Lung (tissue), 12 donors: ENCODE results near the gene NAA15. TPM values are rescaled to one million over a fixed set of nuclear protein-coding genes. Genes with fewer than 3 reads are reported as not detected.
A peak's percentile ranks its signal among the peaks of the same experiment; 100 is the strongest.

Source experiments
- ATAC-seq: fragments of 200-7000 bp; cut with Tn5 transposase; one replicate; pipeline ENCODE4 v1.9.1; 2020; ENCODE audit warnings: moderate number of reproducible peaks; ENCODE audit not compliant: insufficient read depth, low FRiP score
- DNase-seq, 3 donors: peaks; one replicate each; pipeline ENCODE4 v3.0.0-alpha.2; 2013 to 2017
- H3K27ac ChIP-seq, 2 donors: one replicate each; pipeline ENCODE4 v1.5.1; 2013; ENCODE audit warnings: mild to moderate bottlenecking in 2 of 2, moderate library complexity in 2 of 2, control low read depth in 1 of 2, inconsistent platforms in 1 of 2, low read depth in 1 of 2, low read length in 1 of 2
- H3K27me3 ChIP-seq, 3 donors: one replicate each; pipeline ENCODE4 v1.5.1; 2013; ENCODE audit warnings: low read length in 2 of 3; ENCODE audit not compliant: control insufficient read depth in 3 of 3, insufficient read depth in 3 of 3
- H3K36me3 ChIP-seq, 4 donors: one replicate each; pipeline ENCODE4 v1.5.1; 2013; ENCODE audit warnings: low read length in 4 of 4, mild to moderate bottlenecking in 1 of 4, moderate library complexity in 1 of 4; ENCODE audit not compliant: control insufficient read depth in 4 of 4, insufficient read depth in 4 of 4
- H3K4me1 ChIP-seq, 5 donors: one replicate each; pipeline ENCODE4 v1.5.1; 2013; ENCODE audit warnings: low read length in 5 of 5, mild to moderate bottlenecking in 2 of 5, moderate library complexity in 1 of 5; ENCODE audit not compliant: control insufficient read depth in 5 of 5, insufficient read depth in 5 of 5
- H3K4me3 ChIP-seq: one replicate; pipeline ENCODE4 v1.5.1; 2013; ENCODE audit warnings: mild to moderate bottlenecking, control low read depth, moderate library complexity
- H3K9ac ChIP-seq, 2 donors: one replicate each; pipeline ENCODE4 v1.5.1; 2013; ENCODE audit warnings: low read length in 2 of 2, control low read depth in 1 of 2; ENCODE audit not compliant: insufficient read depth in 1 of 2
- H3K9me3 ChIP-seq, 4 donors: one replicate each; pipeline ENCODE4 v1.5.1; 2013; ENCODE audit warnings: low read length in 3 of 4, mild to moderate bottlenecking in 1 of 4, moderate library complexity in 1 of 4; ENCODE audit not compliant: control insufficient read depth in 4 of 4, insufficient read depth in 3 of 4
- WGBS, 2 donors: extraction: QIAGEN DNeasy Blood & Tissue Kit; methylation state at CpG; one replicate each; pipeline ENCODE4 v1.1.7; 2013; 5-methylcytosine and 5-hydroxymethylcytosine counted together
- polyA plus RNA-seq, 2 donors: library from polyadenylated mRNA; stranded (reverse); fragments of 200-250 nt; gene quantifications; one replicate each; pipeline ENCODE4 v1.2.1, GENCODE V29; 2013
- total RNA-seq, 2 donors: library from RNA; depleted of rRNA in 1 of 2; stranded (reverse); fragments of >200 nt in 1 of 2; gene quantifications; one replicate each; pipeline ENCODE4 v1.2.1, GENCODE V29; 2014 to 2021
- TF ChIP-seq, protein P1 (sequence below): IDR thresholded peaks from 2 replicates; pipeline ENCODE4 v1.5.1; 2012; ENCODE audit warnings: mild to moderate bottlenecking; ENCODE audit errors: control extremely low read depth, extremely low read depth
- donor health status: control.
- donor health status: control.
- donor health status: Bipolar disorder and iron deficiency.
- donor health status: healthy.
- donor health status: DM: yes; HTN: yes; CAD: no.

The NAA15 gene
- total and polyA plus RNA-seq, 4 donors, result 5.7 to 41.3 (median 22.8) TPM

GRCh38 chr4:139453371-139454110 is 152.2 kb downstream of the NAA15 start:
- DNase-seq, result peak; percentile 98 to 99 (median 99)
- Histone ChIP-seq H3K36me3 (peaks cover 0 to 6% (median 3%) of the 10 kb centered on the region in 4 donors), H3K4me3 (peak overlapping the region; percentile 92), H3K27ac (peak overlapping the region; percentile 96 to 98), H3K9me3 (no peaks in the 10 kb centered on the region), H3K9ac (peak overlapping the region; percentile 83 to 94), H3K27me3 (no peaks in the 10 kb centered on the region), H3K4me1 (peaks cover 2 to 35% (median 15%) of the 10 kb centered on the region in 5 donors)
- 0% methylated on average over 59 to 76 of the region's 76 CpGs for WGBS, 2 donors
- TF ChIP-seq, protein P1, sequence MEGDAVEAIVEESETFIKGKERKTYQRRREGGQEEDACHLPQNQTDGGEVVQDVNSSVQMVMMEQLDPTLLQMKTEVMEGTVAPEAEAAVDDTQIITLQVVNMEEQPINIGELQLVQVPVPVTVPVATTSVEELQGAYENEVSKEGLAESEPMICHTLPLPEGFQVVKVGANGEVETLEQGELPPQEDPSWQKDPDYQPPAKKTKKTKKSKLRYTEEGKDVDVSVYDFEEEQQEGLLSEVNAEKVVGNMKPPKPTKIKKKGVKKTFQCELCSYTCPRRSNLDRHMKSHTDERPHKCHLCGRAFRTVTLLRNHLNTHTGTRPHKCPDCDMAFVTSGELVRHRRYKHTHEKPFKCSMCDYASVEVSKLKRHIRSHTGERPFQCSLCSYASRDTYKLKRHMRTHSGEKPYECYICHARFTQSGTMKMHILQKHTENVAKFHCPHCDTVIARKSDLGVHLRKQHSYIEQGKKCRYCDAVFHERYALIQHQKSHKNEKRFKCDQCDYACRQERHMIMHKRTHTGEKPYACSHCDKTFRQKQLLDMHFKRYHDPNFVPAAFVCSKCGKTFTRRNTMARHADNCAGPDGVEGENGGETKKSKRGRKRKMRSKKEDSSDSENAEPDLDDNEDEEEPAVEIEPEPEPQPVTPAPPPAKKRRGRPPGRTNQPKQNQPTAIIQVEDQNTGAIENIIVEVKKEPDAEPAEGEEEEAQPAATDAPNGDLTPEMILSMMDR, result no peak
- ATAC-seq, result peak; percentile 95

DNA sequence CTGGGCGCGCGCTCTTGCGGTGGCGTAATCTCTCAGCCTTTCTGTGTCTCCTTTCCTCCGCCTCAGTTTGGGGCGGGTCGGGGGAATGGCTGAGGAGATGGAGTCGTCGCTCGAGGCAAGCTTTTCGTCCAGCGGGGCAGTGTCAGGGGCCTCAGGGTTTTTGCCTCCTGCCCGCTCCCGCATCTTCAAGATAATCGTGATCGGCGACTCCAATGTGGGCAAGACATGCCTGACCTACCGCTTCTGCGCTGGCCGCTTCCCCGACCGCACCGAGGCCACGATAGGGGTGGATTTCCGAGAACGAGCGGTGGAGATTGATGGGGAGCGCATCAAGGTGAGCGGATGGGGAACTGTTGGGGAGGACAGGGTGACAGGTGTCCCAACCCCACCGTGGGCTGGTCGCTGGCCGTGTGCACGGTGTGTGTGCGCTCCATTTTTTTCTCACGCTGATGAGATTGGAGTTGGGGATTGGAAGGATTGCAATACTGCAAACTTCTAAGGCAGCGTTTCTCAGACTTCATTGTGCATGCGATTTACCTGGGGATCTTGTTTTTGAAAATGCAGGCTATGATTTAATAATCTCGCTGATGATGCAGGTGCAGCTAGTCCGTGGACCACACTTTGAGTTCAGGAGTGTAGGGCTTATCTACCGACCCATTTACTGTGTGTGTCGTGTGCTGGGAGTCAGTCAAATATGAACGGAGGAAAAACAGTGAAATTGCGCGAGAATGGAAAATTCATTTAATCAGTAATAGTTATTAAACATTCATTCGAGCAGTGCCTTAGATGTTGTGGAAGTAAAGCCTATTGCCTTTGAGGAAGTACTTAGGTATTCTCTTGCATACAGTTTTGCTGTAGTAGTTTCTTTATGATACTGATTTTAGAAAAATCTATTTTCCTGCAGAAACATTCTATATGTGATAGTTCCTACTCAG is 153.1 kb downstream of the NAA15 start, which contains the start of gene RAB33B:
Gene RAB33B, plus strand, starts transcription at position 11 of the 935 bp plus-strand sequence. Its CDS starts 75 bp downstream, at position 86.
- peaks cover 0 to 6% (median 3%) of the 10 kb centered on the region in 4 donors for H3K36me3 ChIP-seq
- peaks cover 2 to 35% (median 15%) of the 10 kb centered on the region in 5 donors for H3K4me1 ChIP-seq
- H3K27me3 ChIP-seq, result no peaks in the 10 kb centered on the region
- peak; percentile 0 for ATAC-seq
- 1% methylated on average over 43 to 46 of the region's 46 CpGs for WGBS, 2 donors
- H3K4me3 ChIP-seq, result peak within 1 kb of the TSS; percentile 92
- DNase-seq, result peak in 1 of 3 donors; percentile 45
- peak within 1 kb of the TSS; percentile 96 to 98 for H3K27ac ChIP-seq
- TF ChIP-seq, protein P1, result no peak
- no peaks in the 10 kb centered on the region for H3K9me3 ChIP-seq
- peak within 1 kb of the TSS; percentile 95 to 100 for H3K9ac ChIP-seq

- Histone ChIP-seq H3K9me3 (no peaks in the 10 kb centered on the region), H3K9ac (peak overlapping the region in 1 of 2 donors; percentile 100), H3K36me3 (peaks cover 0 to 6% (median 3%) of the 10 kb centered on the region in 4 donors), H3K4me3 (peak overlapping the region; percentile 39), H3K27ac (peak overlapping the region in 1 of 2 donors; percentile 59), H3K4me1 (peaks cover 2 to 35% (median 15%) of the 10 kb centered on the region in 5 donors), H3K27me3 (no peaks in the 10 kb centered on the region)
- ATAC-seq (no peak), DNase-seq (no peak)
- TF ChIP-seq, protein P1, result no peak
- WGBS, 2 donors, result 38 to 58% methylated on average over 6 of the region's 6 CpGs
Observed at GRCh38 chr4:139455126-139455538, 153.8 kb downstream of the NAA15 start.
